Amygdala (tissue), 56 donors: Measurements from ENCODE around the gene LIF.

ENCODE experiments used
- DNase-seq, 56 donors: peaks; one replicate each; lab custom pipeline; 2025; lab: John Stamatoyannopoulos, UW

LIF gene

DNA sequence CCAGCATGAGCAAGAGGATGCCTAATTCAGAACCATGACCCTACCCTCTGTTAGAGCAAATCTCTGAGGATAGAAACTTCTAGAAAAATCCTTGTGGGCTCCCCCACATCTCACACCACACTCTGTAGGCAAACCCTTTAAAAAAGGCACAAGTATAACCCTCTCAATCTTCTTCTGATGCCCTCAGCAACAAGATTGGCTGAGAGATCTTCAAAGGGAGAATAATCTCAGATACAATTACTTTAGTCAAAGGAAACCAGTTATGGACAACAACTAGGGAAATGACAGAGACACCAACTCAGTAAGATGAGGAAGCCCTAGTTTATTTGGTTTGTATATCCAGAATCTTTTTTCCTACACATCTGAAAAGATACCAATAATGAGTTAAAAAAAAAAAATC is 49.2 kb downstream of the LIF start:
- DNase-seq, result no peak

DNA sequence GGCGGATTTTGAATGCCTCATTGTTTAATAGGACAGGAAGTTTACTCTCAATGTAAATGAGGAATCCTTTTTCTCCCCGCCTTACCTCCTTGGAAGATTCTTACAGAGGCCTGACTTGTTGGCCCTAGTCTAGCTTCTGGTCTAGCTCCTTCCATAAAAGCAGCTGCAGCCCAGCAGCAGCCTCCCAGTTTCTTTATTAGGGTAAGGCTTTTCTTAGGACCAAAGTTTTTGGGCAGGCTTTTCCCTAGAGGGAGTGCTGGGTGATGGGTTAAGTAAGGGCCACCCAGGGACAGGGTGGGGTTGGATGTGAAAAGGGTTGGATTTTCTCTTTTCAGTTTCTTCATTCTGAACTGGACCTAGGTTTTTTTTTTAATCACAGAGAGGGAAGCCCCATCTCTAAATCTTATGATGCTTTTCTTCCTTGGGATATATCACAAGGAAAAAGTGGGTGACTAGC is 49.7 kb downstream of the LIF start:
- DNase-seq, result no peak

DNA sequence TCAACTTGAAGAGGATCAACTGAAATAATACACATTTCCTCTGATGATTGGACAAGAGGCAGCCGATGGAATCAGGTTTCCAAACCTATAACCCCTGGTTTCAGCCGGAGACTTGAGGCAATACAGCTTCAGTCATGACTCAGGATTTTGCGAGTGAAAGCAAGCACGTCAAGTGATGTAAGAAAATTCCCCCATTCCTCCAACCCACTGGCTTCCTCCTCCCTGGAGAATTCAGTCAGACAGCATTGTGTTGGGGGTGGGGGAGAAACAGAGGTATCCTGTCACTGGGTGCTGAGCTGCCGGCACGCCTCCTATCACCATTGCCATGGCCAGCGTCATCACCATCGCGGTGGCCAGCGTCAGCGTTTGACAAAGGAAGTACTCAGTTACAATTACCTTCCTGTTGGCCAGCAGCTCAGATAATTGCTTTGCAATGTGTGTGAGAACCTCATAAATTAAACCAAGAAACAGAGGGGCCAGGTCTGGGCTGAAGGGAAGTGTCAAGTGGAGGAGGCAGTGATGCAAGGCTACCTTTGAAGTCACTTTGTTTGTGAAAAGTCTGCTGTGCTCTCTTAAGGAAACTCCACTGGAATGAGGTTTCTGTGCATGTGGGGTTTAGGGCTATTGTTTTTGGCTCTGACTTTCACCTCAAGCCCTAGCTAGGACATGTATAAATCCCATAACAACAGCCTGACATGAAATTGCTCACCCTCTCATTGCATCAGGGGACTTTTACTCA is 50.2 kb downstream of the LIF start:
- no peak for DNase-seq

DNA sequence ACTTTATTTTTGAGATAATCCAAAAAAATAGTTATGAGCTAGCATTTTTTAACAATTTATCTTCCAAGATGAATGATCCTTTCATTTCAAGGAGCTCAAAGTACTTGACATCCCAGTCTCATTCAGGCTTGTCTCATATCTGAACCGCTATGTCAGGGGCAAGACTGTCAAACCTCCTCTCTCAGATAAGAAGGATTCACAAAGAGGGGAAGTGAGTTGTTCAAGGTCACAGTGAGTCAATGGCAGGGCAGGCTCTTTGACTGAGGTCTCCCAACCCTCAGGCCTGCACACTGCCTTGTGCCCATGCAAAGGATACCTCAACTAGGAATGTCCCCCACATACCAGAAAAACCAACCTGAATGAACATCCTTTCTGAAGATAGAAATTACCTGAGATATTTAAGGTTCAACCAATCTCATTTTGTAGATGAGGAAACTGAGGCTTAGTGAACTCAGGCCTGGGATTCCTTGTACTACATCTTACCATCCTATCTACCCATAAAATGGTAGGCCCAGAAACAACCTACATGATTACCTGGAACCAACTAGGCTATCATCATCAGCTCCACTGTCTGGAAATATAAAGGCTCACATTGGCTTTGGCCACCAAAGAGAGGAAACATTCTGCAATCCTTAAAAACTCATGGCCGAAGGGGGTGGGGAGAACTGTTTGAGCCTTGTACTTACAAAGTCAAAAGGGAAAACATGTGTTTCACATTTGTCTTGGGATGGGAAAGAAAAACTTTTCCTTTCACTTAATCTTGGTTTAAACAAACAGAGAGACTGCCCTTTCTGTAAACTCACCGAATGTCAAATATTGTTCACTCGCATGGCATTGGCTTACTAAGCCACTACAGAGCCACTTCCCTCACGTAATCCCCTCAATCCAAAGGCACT is 51.1 kb downstream of the LIF start:
- DNase-seq, result no peak

DNA sequence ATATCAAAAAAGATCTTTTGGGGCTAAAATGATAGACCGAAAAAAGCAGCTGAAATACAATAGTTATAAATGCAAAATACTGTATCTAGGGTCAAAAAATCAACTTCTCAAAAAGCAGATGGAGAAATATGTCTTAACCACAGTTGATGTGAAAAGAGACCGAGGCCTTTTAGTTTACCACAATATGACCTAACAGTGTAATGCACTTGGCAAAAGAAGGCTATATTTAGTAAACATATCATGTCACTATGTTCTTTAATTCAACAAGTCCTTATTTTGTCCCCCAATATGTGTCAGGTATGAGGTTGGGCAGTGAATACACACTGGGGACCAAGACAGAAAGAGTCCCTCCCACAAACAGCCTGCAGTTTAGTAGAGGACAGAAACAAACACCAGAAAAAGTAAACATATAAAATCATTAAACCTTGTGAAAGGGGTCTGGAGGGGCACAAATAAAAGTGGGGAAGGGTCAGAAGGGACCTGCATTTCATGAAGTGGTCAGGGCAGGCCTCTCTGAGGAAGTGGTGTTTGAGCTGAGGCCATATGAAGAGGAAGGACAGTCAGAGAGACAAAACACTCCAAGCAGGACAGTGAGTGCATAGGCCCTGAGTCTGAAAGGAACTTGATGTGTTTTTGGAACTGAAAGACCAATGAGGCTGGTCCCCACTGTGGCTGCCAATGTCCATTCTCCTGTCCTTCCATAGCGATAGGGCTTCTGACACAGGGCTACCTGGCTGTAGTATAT is 53.4 kb downstream of the LIF start:
- DNase-seq, result no peak

DNA sequence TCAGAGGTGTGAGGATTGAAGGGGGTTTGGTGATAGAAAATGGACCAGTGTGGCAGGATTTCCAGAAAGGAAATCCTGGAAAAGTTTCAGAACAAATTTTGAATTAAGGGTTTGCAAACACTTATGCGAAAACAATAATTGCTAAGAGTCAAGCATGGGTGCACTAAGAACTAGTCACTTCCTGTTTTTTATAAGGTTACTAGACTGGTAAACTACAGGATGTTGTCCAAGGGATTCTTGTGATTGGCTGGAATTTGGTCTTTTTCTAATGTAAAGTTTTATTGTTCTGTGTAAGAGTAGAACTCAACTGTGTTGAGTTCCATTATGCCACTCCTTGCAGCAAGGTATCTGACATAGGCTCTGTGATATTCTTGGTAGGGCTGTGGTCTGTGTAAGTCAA is 54.1 kb downstream of the LIF start:
- DNase-seq, result no peak

DNA sequence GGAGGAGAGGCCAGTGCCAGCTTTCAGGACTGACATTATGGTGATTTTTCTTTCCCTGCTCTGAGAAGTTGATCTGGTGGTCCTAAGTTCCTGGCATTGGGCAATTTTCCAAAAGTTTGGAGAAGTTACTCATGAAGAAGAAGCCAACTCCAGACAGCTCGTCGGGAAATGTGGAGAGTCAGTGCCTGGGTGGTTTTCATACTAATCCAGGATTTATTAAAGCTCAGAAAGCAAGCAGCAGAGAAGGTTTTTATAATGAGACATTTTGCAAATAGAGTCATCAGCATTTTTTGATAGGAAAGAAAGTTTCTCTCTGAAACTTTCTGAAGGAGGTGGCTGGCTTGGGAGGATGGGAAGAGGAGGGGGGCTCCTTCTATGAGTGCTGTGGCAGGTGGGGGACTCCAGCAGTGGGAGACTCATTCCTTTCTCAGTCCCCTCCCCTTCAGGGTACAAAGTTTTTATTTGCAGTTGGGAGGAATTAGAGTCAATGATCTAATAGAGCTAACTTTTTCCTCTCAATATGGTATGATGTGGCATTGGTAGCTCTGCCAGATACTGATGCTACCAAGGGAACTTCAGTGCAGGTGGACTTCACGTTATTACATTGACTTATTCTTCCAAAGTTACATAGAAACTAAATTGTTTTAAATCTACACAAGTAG is 55.4 kb downstream of the LIF start:
- DNase-seq, result no peak

DNA sequence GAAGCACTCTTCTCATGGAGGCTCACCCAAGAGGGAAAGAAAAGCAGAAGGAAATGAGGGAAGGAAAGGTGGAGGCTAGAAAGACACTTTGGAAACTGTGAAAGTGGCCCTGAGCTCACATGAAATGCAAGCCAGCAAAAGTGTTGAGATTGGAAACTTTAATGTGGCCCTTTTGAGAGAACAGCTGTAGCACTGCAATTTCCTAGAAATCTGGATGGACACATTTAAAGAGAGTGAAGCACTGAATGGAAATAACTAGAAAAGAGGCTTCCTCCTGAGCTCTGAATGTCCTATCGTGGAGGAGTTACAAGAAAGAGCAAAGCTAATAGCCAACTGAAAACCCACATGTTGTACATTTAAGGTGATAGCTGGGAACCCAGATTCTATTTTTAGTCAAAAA is 56.0 kb downstream of the LIF start:
- DNase-seq, result no peak
